Body of pancreas (tissue), 4 donors: ENCODE results near the gene OR5K2.

Experiments
- POLR2A ChIP-seq, 3 donors: fragments of 450-650 bp; IDR thresholded peaks; one replicate each; pipeline ENCODE4 v1.6.1; 2016; ENCODE audit warnings: antibody characterized with exemption in 3 of 3, mild to moderate bottlenecking in 2 of 3
- TF ChIP-seq, protein P1 (sequence below), 7 experiments: fragments of 450-650 bp in 4 of 7; fragments of 200-600 bp in 3 of 7; sonication (generic) in 3 of 7; IDR thresholded peaks; one replicate each; pipeline ENCODE4 v1.5.1; 2016 to 2019; ENCODE audit warnings: antibody characterized with exemption in 7 of 7

GRCh38 chr3:98531622-98532274 lies 34.3 kb downstream of the OR5K2 start, which contains the start of gene GPR15:
- TF ChIP-seq POLR2A (IDR thresholded peaks at IDR 0.05): no peak
- TF ChIP-seq, protein P1, sequence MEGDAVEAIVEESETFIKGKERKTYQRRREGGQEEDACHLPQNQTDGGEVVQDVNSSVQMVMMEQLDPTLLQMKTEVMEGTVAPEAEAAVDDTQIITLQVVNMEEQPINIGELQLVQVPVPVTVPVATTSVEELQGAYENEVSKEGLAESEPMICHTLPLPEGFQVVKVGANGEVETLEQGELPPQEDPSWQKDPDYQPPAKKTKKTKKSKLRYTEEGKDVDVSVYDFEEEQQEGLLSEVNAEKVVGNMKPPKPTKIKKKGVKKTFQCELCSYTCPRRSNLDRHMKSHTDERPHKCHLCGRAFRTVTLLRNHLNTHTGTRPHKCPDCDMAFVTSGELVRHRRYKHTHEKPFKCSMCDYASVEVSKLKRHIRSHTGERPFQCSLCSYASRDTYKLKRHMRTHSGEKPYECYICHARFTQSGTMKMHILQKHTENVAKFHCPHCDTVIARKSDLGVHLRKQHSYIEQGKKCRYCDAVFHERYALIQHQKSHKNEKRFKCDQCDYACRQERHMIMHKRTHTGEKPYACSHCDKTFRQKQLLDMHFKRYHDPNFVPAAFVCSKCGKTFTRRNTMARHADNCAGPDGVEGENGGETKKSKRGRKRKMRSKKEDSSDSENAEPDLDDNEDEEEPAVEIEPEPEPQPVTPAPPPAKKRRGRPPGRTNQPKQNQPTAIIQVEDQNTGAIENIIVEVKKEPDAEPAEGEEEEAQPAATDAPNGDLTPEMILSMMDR (IDR thresholded peaks at IDR 0.05): no peak
